ENCODE measurements around the gene NGEF.

NGEF gene

GRCh38 chr2:232829988-232830387 is 183.1 kb downstream of the NGEF start:
- no peak overlapping the region for H3K4me3 ChIP-seq (ENCODE audit: low read length)
- DNase-seq (ENCODE audit: low read depth) = no peak
- no peak for TF ChIP-seq CTCF (conservative IDR thresholded peaks at IDR 0.05; ENCODE audit: low read depth, low read length)
